GM23248 (cell line): Measurements from ENCODE around the gene PCSK4. TPM values are rescaled to one million over a fixed set of nuclear protein-coding genes. Genes with fewer than 3 reads are reported as not detected.

ENCODE experiments used
- DNase-seq: peaks from one replicate; pipeline ENCODE4 v3.0.0-alpha.2; 2015
- H2AFZ ChIP-seq: fragments of 200-600 bp; sonication (generic); 2 replicates; pipeline ENCODE4 v1.6.1; 2016; ENCODE audit warnings: antibody characterized with exemption
- H3F3A ChIP-seq: fragments of 200-600 bp; sonication (generic); 2 replicates; pipeline ENCODE4 v1.6.1; 2016; ENCODE audit warnings: mild to moderate bottlenecking, antibody characterized with exemption, mixed run types; ENCODE audit not compliant: insufficient read depth
- H3K27ac ChIP-seq: fragments of 200-600 bp; sonication (generic); 2 replicates; pipeline ENCODE4 v1.5.1; 2016; ENCODE audit warnings: mild to moderate bottlenecking
- H3K27me3 ChIP-seq: fragments of 200-600 bp; sonication (generic); replicated peaks from 2 replicates; pipeline ENCODE4 v1.6.1; 2016; ENCODE audit warnings: mild to moderate bottlenecking; ENCODE audit not compliant: insufficient read depth
- H3K36me3 ChIP-seq: fragments of 200-600 bp; sonication (generic); 2 replicates; pipeline ENCODE4 v1.6.1; 2016; ENCODE audit warnings: low read depth, mild to moderate bottlenecking
- H3K4me1 ChIP-seq: fragments of 200-600 bp; sonication (generic); 2 replicates; pipeline ENCODE4 v1.6.1; 2016; ENCODE audit warnings: mild to moderate bottlenecking; ENCODE audit not compliant: insufficient read depth
- H3K4me2 ChIP-seq: fragments of 200-600 bp; sonication (generic); one replicate; pipeline ENCODE4 v1.6.1; 2016; ENCODE audit warnings: mild to moderate bottlenecking; ENCODE audit not compliant: unreplicated experiment
- H3K4me3 ChIP-seq: fragments of 200-600 bp; sonication (generic); 2 replicates; pipeline ENCODE4 v1.5.1; 2016; ENCODE audit warnings: mild to moderate bottlenecking
- H3K79me2 ChIP-seq: fragments of 200-600 bp; sonication (generic); 2 replicates; pipeline ENCODE4 v1.6.1; 2016; ENCODE audit warnings: mild to moderate bottlenecking; ENCODE audit not compliant: insufficient read depth
- H3K9ac ChIP-seq: fragments of 200-600 bp; sonication (generic); 2 replicates; pipeline ENCODE4 v1.6.1; 2016; ENCODE audit warnings: mild to moderate bottlenecking
- H3K9me2 ChIP-seq: fragments of 200-600 bp; sonication (generic); 2 replicates; pipeline ENCODE4 v1.6.1; 2016; ENCODE audit warnings: mixed run types, mild to moderate bottlenecking, moderate library complexity; ENCODE audit not compliant: insufficient read depth
- H3K9me3 ChIP-seq: fragments of 200-600 bp; sonication (generic); one replicate; pipeline ENCODE4 v1.6.1; 2017; ENCODE audit warnings: low read depth
- H4K20me1 ChIP-seq: fragments of 200-600 bp; sonication (generic); 2 replicates; pipeline ENCODE4 v1.6.0; 2016; ENCODE audit not compliant: insufficient read depth
- EZH2 ChIP-seq: fragments of 200-600 bp; sonication (generic); IDR thresholded peaks from 2 replicates; pipeline ENCODE4 v1.6.1; 2018; ENCODE audit warnings: antibody characterized with exemption, mild to moderate bottlenecking; ENCODE audit not compliant: insufficient read depth, poor library complexity, severe bottlenecking
- EZH2phosphoT487 ChIP-seq: fragments of 200-600 bp; sonication (generic); IDR thresholded peaks from 2 replicates; pipeline ENCODE4 v1.6.1; 2018; ENCODE audit warnings: antibody characterized with exemption, moderate library complexity, mild to moderate bottlenecking, low read depth; ENCODE audit not compliant: insufficient read depth
- WGBS, 2 experiments: methylation state at CpG; one replicate each; pipeline ENCODE4 v1.1.6; 2015 to 2017; ENCODE audit warnings: low lambda C conversion rate in 2 of 2, low coverage in 1 of 2; ENCODE audit errors: missing lambda C conversion rate in 2 of 2; 5-methylcytosine and 5-hydroxymethylcytosine counted together
- in situ Hi-C: fragments of 300-500 bp; cut with MboI; formaldehyde crosslinking; loops from 2 replicates; pipeline ENCODE4 v1.15.0; 2020
- polyA plus RNA-seq: library from polyadenylated mRNA; unstranded; fragments of >200 nt; fragmentation: Nextera tagmentation; extraction: Ambion mirVana; gene quantifications from 2 replicates; pipeline ENCODE4 v1.2.1, GENCODE V29; 2016
- total RNA-seq: library from RNA; depleted of rRNA; stranded (reverse); fragments of >200 nt; shearing (Covaris generic); gene quantifications from 2 replicates; pipeline ENCODE4 v1.2.3, GENCODE V29; 2014

The PCSK4 gene
- total and polyA plus RNA-seq, 2 experiments from 2014 or later: 0.28 to 0.76 TPM

- no peak for DNase-seq
- H3K79me2 ChIP-seq: no peaks in the 10 kb centered on the region
- H3K4me2 ChIP-seq: no peak overlapping the region
- H3K4me3 ChIP-seq: no peak overlapping the region
- H3K4me1 ChIP-seq: no peaks in the 10 kb centered on the region
- no peaks in the 10 kb centered on the region for H3K9me3 ChIP-seq
- H2AFZ ChIP-seq: no peak overlapping the region
- H3K9ac ChIP-seq: no peak overlapping the region
- H3K27me3 ChIP-seq: peaks cover 16% of the 10 kb centered on the region; the same call in 1 of the 2 replicates
- H3K36me3 ChIP-seq: no peaks in the 10 kb centered on the region
- no peaks in the 10 kb centered on the region for H3K9me2 ChIP-seq
- no peak overlapping the region for H3K27ac ChIP-seq
- in situ Hi-C loops: no loop called here
- TF ChIP-seq EZH2phosphoT487: no peak
- no peak for TF ChIP-seq EZH2
- WGBS, 2 experiments: 63 to 70% methylated on average over 20 to 24 of the region's 31 CpGs
- no peaks in the 10 kb centered on the region for H4K20me1 ChIP-seq
- H3F3A ChIP-seq: no peaks in the 10 kb centered on the region
Measured at GRCh38 chr19:1525343-1525742, 35.2 kb upstream of the PCSK4 start.

GRCh38 chr19:1524972-1525325 lies 34.8 kb upstream of the PCSK4 start:
- Histone ChIP-seq H4K20me1 (no peaks in the 10 kb centered on the region), H3K9ac (no peak overlapping the region), H3K36me3 (no peaks in the 10 kb centered on the region), H3K9me3 (no peaks in the 10 kb centered on the region), H3K9me2 (no peaks in the 10 kb centered on the region), H3K27me3 (peaks cover 16% of the 10 kb centered on the region; the same call in 1 of the 2 replicates), H3K27ac (no peak overlapping the region), H3K4me2 (no peak overlapping the region), H3F3A (no peaks in the 10 kb centered on the region), H2AFZ (no peak overlapping the region), H3K79me2 (no peaks in the 10 kb centered on the region), H3K4me1 (no peaks in the 10 kb centered on the region), H3K4me3 (no peak overlapping the region)
- TF ChIP-seq EZH2phosphoT487 (no peak), EZH2 (no peak)
- DNase-seq: no peak
- WGBS, 2 experiments: 38 to 41% methylated on average over 17 of the region's 17 CpGs
- in situ Hi-C loops: no loop called here

GRCh38 chr19:1524287-1524971 lies 34.3 kb upstream of the PCSK4 start:
- in situ Hi-C loops: no loop called here
- no peak for TF ChIP-seq EZH2phosphoT487
- TF ChIP-seq EZH2: peak; percentile 58
- H3K9me2 ChIP-seq: no peaks in the 10 kb centered on the region
- H3K27me3 ChIP-seq: peaks cover 16% of the 10 kb centered on the region; the same call in 1 of the 2 replicates
- H3K4me2 ChIP-seq: no peak overlapping the region
- no peak for DNase-seq
- WGBS, 2 experiments: 13 to 14% methylated on average over 19 to 22 of the region's 49 CpGs
- H3F3A ChIP-seq: no peaks in the 10 kb centered on the region
- no peaks in the 10 kb centered on the region for H4K20me1 ChIP-seq
- H2AFZ ChIP-seq: no peak overlapping the region
- no peak overlapping the region for H3K4me3 ChIP-seq
- no peaks in the 10 kb centered on the region for H3K36me3 ChIP-seq
- no peaks in the 10 kb centered on the region for H3K79me2 ChIP-seq
- no peak overlapping the region for H3K9ac ChIP-seq
- no peaks in the 10 kb centered on the region for H3K4me1 ChIP-seq
- no peaks in the 10 kb centered on the region for H3K9me3 ChIP-seq
- H3K27ac ChIP-seq: no peak overlapping the region

- H3K36me3 ChIP-seq: no peaks in the 10 kb centered on the region
- no peak within 1 kb of the TSS for H3K9ac ChIP-seq
- H2AFZ ChIP-seq: no peak within 1 kb of the TSS
- H4K20me1 ChIP-seq: no peaks in the 10 kb centered on the region
- no peaks in the 10 kb centered on the region for H3F3A ChIP-seq
- no peak within 1 kb of the TSS for H3K27ac ChIP-seq
- no peak for DNase-seq
- peaks cover 16% of the 10 kb centered on the region; the same call in 1 of the 2 replicates for H3K27me3 ChIP-seq
- TF ChIP-seq EZH2phosphoT487: no peak
- TF ChIP-seq EZH2: no peak
- H3K4me1 ChIP-seq: no peaks in the 10 kb centered on the region
- no peak within 1 kb of the TSS for H3K4me2 ChIP-seq
- no peaks in the 10 kb centered on the region for H3K9me2 ChIP-seq
- in situ Hi-C loops: no loop called here
- H3K79me2 ChIP-seq: no peaks in the 10 kb centered on the region
- 5 to 7% methylated on average over 57 to 78 of the region's 92 CpGs for WGBS, 2 experiments
- H3K9me3 ChIP-seq: no peaks in the 10 kb centered on the region
- no peak within 1 kb of the TSS for H3K4me3 ChIP-seq
Measured at GRCh38 chr19:1523412-1524286, 33.5 kb upstream of the PCSK4 start, which contains the start of gene PLK5. Gene PLK5 (plus strand): TSS chr19:1524077. CDS start chr19:1526997, 2,920 bp downstream.
